GM12891 (cell line): ENCODE measurements around the gene IFT22.
"Not testable (repeated sequence)": the region's sequence is repeated elsewhere in the genome, so short reads cannot be mapped to it uniquely, and the experiment has no call there.

ENCODE experiments used
- DNase-seq: peaks from one replicate; pipeline ENCODE4 v3.0.0; 2011; ENCODE audit warnings: low spot score; ENCODE audit not compliant: insufficient read length
- FAIRE-seq: peaks from 2 replicates; lab custom pipeline; 2011; peaks lifted over from hg19 to GRCh38; lab: Jason Lieb, UNC
- PAX5 ChIP-seq: IDR thresholded peaks from 2 replicates; pipeline ENCODE4 v1.6.1; 2011; ENCODE audit warnings: low read length, moderate library complexity, mild to moderate bottlenecking; ENCODE audit not compliant: insufficient read depth, severe bottlenecking
- POLR2A ChIP-seq: IDR thresholded peaks from 2 replicates; pipeline ENCODE4 v1.6.1; 2011; ENCODE audit warnings: low read depth, low read length, control low read depth
- POLR2AphosphoS5 ChIP-seq: IDR thresholded peaks from 2 replicates; pipeline ENCODE4 v1.6.1; 2011; ENCODE audit warnings: low read depth, low read length, control low read depth
- POU2F2 ChIP-seq: IDR thresholded peaks from 2 replicates; pipeline ENCODE4 v1.6.1; 2011; ENCODE audit warnings: low read depth, mild to moderate bottlenecking, control low read depth, low read length, moderate library complexity
- SPI1 ChIP-seq: IDR thresholded peaks from 2 replicates; pipeline ENCODE4 v1.6.1; 2011; ENCODE audit warnings: low read depth, low read length, control low read depth
- TAF1 ChIP-seq: IDR thresholded peaks from 2 replicates; pipeline ENCODE4 v1.6.1; 2011; ENCODE audit warnings: low read depth, low read length, control low read depth

IFT22 gene

GRCh38 chr7:101278461-101279292 is 42.9 kb downstream of the IFT22 start:
- DNase-seq (no peak), FAIRE-seq (no peak)
- TF ChIP-seq POLR2A (no peak), SPI1 (no peak), POLR2AphosphoS5 (no peak), TAF1 (no peak), PAX5 (no peak), POU2F2 (no peak)

GRCh38 chr7:101277155-101277554 is 44.5 kb downstream of the IFT22 start:
- DNase-seq (no peak), FAIRE-seq (no peak)
- TF ChIP-seq POU2F2, result no peak
- no peak for TF ChIP-seq POLR2AphosphoS5
- TF ChIP-seq PAX5, result no peak
- no peak for TF ChIP-seq POLR2A
- no peak for TF ChIP-seq SPI1
- TF ChIP-seq TAF1, result no peak

- FAIRE-seq (no peak), DNase-seq (no peak)
- TF ChIP-seq TAF1 (no peak), POLR2A (no peak), POU2F2 (no peak), SPI1 (no peak), POLR2AphosphoS5 (no peak), PAX5 (no peak)
Observed at GRCh38 chr7:101273206-101273605, 48.4 kb downstream of the IFT22 start.

- DNase-seq (no peak), FAIRE-seq (no peak)
- no peak for TF ChIP-seq PAX5
- no peak for TF ChIP-seq POLR2A
- TF ChIP-seq POLR2AphosphoS5, result no peak
- TF ChIP-seq TAF1, result no peak
- TF ChIP-seq SPI1, result no peak
- TF ChIP-seq POU2F2, result no peak
Observed at GRCh38 chr7:101271021-101271420, 50.6 kb downstream of the IFT22 start.

- FAIRE-seq (no peak), DNase-seq (no peak)
- no peak for TF ChIP-seq SPI1
- no peak for TF ChIP-seq PAX5
- TF ChIP-seq POU2F2, result no peak
- TF ChIP-seq POLR2AphosphoS5, result no peak
- TF ChIP-seq TAF1, result no peak
- no peak for TF ChIP-seq POLR2A
Observed at GRCh38 chr7:101269664-101270063, 51.9 kb downstream of the IFT22 start.

GRCh38 chr7:101265622-101266516 is 55.7 kb downstream of the IFT22 start:
- FAIRE-seq, result no peak

GRCh38 chr7:101264102-101264706 is 57.4 kb downstream of the IFT22 start:
- FAIRE-seq, DNase-seq: not testable (repeated sequence)

More at GRCh38 chr7:101265622-101266516, 55.7 kb downstream of the IFT22 start:
- no peak for DNase-seq
- TF ChIP-seq POLR2A (no peak), POLR2AphosphoS5 (no peak), TAF1 (no peak), POU2F2 (no peak), PAX5 (no peak), SPI1 (no peak)
